H1 (cell line): Measurements from ENCODE around the gene RHOBTB1. TPM values are rescaled to one million over a fixed set of nuclear protein-coding genes. Genes with fewer than 3 reads are reported as not detected.

Source experiments
- CTCF ChIA-PET: fragments of 300-600 bp; sonication (Branson Sonifier 250); formaldehyde crosslinking; loops from one replicate; lab custom pipeline; 2021; ENCODE audit not compliant: partially characterized antibody; lab: Charles Lee
- POLR2A ChIA-PET: fragments of 300-600 bp; sonication (Branson Sonifier 250); formaldehyde crosslinking; loops from one replicate; lab custom pipeline; 2021; ENCODE audit warnings: inconsistent platforms; ENCODE audit not compliant: partially characterized antibody; lab: Charles Lee
- DNase-seq, 2 experiments: peaks; one replicate each; pipeline versions ENCODE4 v3.0.0 to v3.0.0-alpha.2; 2010 to 2022; ENCODE audit warnings: low spot score in 2 of 2, low read depth in 1 of 2, mixed read lengths in 1 of 2
- FAIRE-seq: peaks from 2 replicates; lab custom pipeline; 2011; peaks lifted over from hg19 to GRCh38; lab: Jason Lieb, UNC
- H2AFZ ChIP-seq: 2 replicates; pipeline ENCODE4 v1.8.1; 2012; ENCODE audit warnings: low read length, inconsistent platforms
- H2AK5ac ChIP-seq: 2 replicates; pipeline ENCODE4 v1.6.1; 2013; ENCODE audit warnings: low read depth, low read length
- H2BK120ac ChIP-seq: replicated peaks from 2 replicates; pipeline ENCODE3; 2013; ENCODE audit warnings: low read depth, low read length, inconsistent platforms
- H2BK12ac ChIP-seq: 2 replicates; pipeline ENCODE4 v1.6.1; 2013; ENCODE audit warnings: low read depth, low read length
- H2BK15ac ChIP-seq: 2 replicates; pipeline ENCODE4 v1.6.1; 2013; ENCODE audit warnings: low read length
- H2BK20ac ChIP-seq: 2 replicates; pipeline ENCODE4 v1.6.1; 2013; ENCODE audit warnings: low read length
- H2BK5ac ChIP-seq: 2 replicates; pipeline ENCODE4 v1.6.1; 2013; ENCODE audit warnings: low read depth, low read length
- H3K14ac ChIP-seq: 2 replicates; pipeline ENCODE4 v1.6.1; 2013; ENCODE audit warnings: inconsistent platforms; ENCODE audit not compliant: insufficient read length
- H3K18ac ChIP-seq: 2 replicates; pipeline ENCODE4 v1.6.1; 2013; ENCODE audit warnings: low read length; ENCODE audit errors: extremely low read depth
- H3K23ac ChIP-seq: 2 replicates; pipeline ENCODE4 v1.6.1; 2013; ENCODE audit warnings: inconsistent platforms; ENCODE audit not compliant: insufficient read length
- H3K23me2 ChIP-seq: 2 replicates; pipeline ENCODE4 v1.6.1; 2013; ENCODE audit warnings: low read depth, low read length
- H3K27ac ChIP-seq: 2 replicates; pipeline ENCODE4 v1.6.1; 2011; ENCODE audit warnings: low read depth, low read length, inconsistent platforms
- H3K27me3 ChIP-seq, 4 experiments: replicated peaks in 1 of 4; 1 replicate in 1 of 4; 2 replicates in 3 of 4; pipeline versions ENCODE4 v1.6.1 to v1.8.1; 2011 to 2013; ENCODE audit warnings: low read length in 3 of 4, mild to moderate bottlenecking in 3 of 4, inconsistent platforms in 2 of 4, mixed read lengths in 2 of 4, moderate library complexity in 1 of 4; ENCODE audit not compliant: control insufficient read depth in 3 of 4, insufficient read depth in 3 of 4; ENCODE audit errors: extremely low read depth in 1 of 4
- H3K36me3 ChIP-seq, 4 experiments: 2 replicates each; pipeline versions ENCODE4 v1.6.1 to v1.8.1; 2011 to 2013; ENCODE audit warnings: mild to moderate bottlenecking in 4 of 4, low read length in 3 of 4, moderate library complexity in 2 of 4, control low read depth in 1 of 4, inconsistent platforms in 1 of 4; ENCODE audit not compliant: insufficient read depth in 4 of 4, control insufficient read depth in 2 of 4
- H3K4ac ChIP-seq: replicated peaks from 2 replicates; pipeline ENCODE3; 2013; ENCODE audit warnings: low read length, low read depth, mixed read lengths, inconsistent platforms; ENCODE audit not compliant: insufficient read length
- H3K4me1 ChIP-seq, 4 experiments: replicated peaks in 1 of 4; 1 replicate in 1 of 4; 2 replicates in 3 of 4; pipeline versions ENCODE4 v1.6.1 to v1.8.1; 2011 to 2013; ENCODE audit warnings: low read length in 3 of 4, inconsistent platforms in 2 of 4, mixed read lengths in 1 of 4; ENCODE audit not compliant: insufficient read depth in 4 of 4, control insufficient read depth in 3 of 4
- H3K4me2 ChIP-seq, 2 experiments: 2 replicates each; pipeline versions ENCODE4 v1.6.1 to v1.8.1; 2011 to 2013; ENCODE audit warnings: low read depth in 2 of 2, low read length in 2 of 2, control low read depth in 1 of 2, inconsistent platforms in 1 of 2, mild to moderate bottlenecking in 1 of 2; ENCODE audit not compliant: insufficient read depth in 1 of 2
- H3K4me3 ChIP-seq, 4 experiments: fragments of 200-600, 300-600 bp in 1 of 4; sonication (generic), shearing (Covaris generic), sonication (Bioruptor Twin) in 1 of 4; 2 replicates each; pipeline versions ENCODE4 v1.5.1 to v1.8.1; 2011 to 2016; ENCODE audit warnings: low read length in 4 of 4, low read depth in 3 of 4, control low read depth in 2 of 4, inconsistent platforms in 2 of 4, mild to moderate bottlenecking in 2 of 4, mixed read lengths in 1 of 4, moderate library complexity in 1 of 4; ENCODE audit not compliant: insufficient read depth in 2 of 4; ENCODE audit errors: extremely low read depth in 1 of 4
- H3K56ac ChIP-seq: replicated peaks from 2 replicates; pipeline ENCODE3; 2013; ENCODE audit warnings: low read depth, mild to moderate bottlenecking, mixed read lengths, low read length, inconsistent platforms; ENCODE audit not compliant: insufficient read length
- H3K79me1 ChIP-seq: 2 replicates; pipeline ENCODE4 v1.6.1; 2013; ENCODE audit warnings: low read depth, low read length, control low read depth
- H3K79me2 ChIP-seq, 2 experiments: 2 replicates each; pipeline versions ENCODE4 v1.6.1 to v1.8.1; 2012 to 2013; ENCODE audit warnings: low read length in 2 of 2, mild to moderate bottlenecking in 2 of 2, inconsistent platforms in 1 of 2; ENCODE audit not compliant: insufficient read depth in 2 of 2, control insufficient read depth in 1 of 2
- H3K9ac ChIP-seq, 4 experiments: replicated peaks in 1 of 4; 1 replicate in 1 of 4; 2 replicates in 3 of 4; pipeline versions ENCODE4 v1.6.1 to v1.8.1; 2011 to 2013; ENCODE audit warnings: low read depth in 3 of 4, low read length in 3 of 4, control low read depth in 2 of 4, mild to moderate bottlenecking in 2 of 4, moderate library complexity in 2 of 4, inconsistent platforms in 1 of 4; ENCODE audit errors: extremely low read depth in 1 of 4
- H3K9me3 ChIP-seq, 2 experiments: 2 replicates each; pipeline versions ENCODE4 v1.6.1 to v1.8.1; 2012 to 2013; ENCODE audit warnings: mild to moderate bottlenecking in 2 of 2, moderate library complexity in 2 of 2, control low read depth in 1 of 2, inconsistent platforms in 1 of 2, low read depth in 1 of 2, low read length in 1 of 2, mixed read lengths in 1 of 2; ENCODE audit not compliant: insufficient read depth in 2 of 2
- H4K20me1 ChIP-seq, 2 experiments: replicated peaks in 1 of 2; 2 replicates each; pipeline versions ENCODE3 to v1.8.1; 2011 to 2013; ENCODE audit warnings: inconsistent platforms in 2 of 2, low read length in 2 of 2, mild to moderate bottlenecking in 1 of 2; ENCODE audit not compliant: insufficient read depth in 2 of 2, control insufficient read depth in 1 of 2
- H4K5ac ChIP-seq: 2 replicates; pipeline ENCODE4 v1.6.1; 2013; ENCODE audit warnings: low read length, low read depth, mixed read lengths, inconsistent platforms; ENCODE audit not compliant: insufficient read length
- H4K8ac ChIP-seq: 2 replicates; pipeline ENCODE4 v1.8.0; 2013; ENCODE audit warnings: mild to moderate bottlenecking, moderate library complexity, low read length, inconsistent platforms; ENCODE audit not compliant: insufficient read depth; ENCODE audit errors: extremely low read depth
- H4K91ac ChIP-seq: replicated peaks from 2 replicates; pipeline ENCODE3; 2013; ENCODE audit warnings: low read length, mixed read lengths, inconsistent platforms; ENCODE audit not compliant: insufficient read length
- E2F6 ChIP-seq: IDR thresholded peaks from 2 replicates; pipeline ENCODE4 v1.6.1; 2012; ENCODE audit warnings: inconsistent platforms
- WGBS, 2 experiments: shearing (Covaris generic) in 1 of 2; methylation state at CpG; one replicate each; pipeline versions ENCODE4 v1.1.6 to v1.1.7; 2013 to 2015; ENCODE audit warnings: low lambda C conversion rate in 2 of 2, mixed read lengths in 2 of 2, inconsistent platforms in 1 of 2, low coverage in 1 of 2, missing lambda C conversion rate in 1 of 2; ENCODE audit not compliant: insufficient replicate concordance in 2 of 2, insufficient coverage in 1 of 2, insufficient read length in 1 of 2; ENCODE audit errors: extremely low coverage in 1 of 2, missing lambda C conversion rate in 1 of 2; 5-methylcytosine and 5-hydroxymethylcytosine counted together
- polyA plus RNA-seq, 7 experiments: library from polyadenylated mRNA; depleted of rRNA in 3 of 7; stranded (reverse) in 5 of 7; unstranded in 2 of 7; fragments of >200 nt in 5 of 7; fragments of 200-250 nt in 2 of 7; gene quantifications; 1 replicate in 5 of 7; 2 replicates in 1 of 7; 4 replicates in 1 of 7; pipeline versions ENCODE4 v1.2.1 to v1.2.3, GENCODE V29; 2011 to 2013; ENCODE audit warnings: missing spikeins in 2 of 7, mixed read lengths in 2 of 7
- total RNA-seq: library from RNA; stranded (reverse); fragmentation: NEBNext Ultra II Directional; extraction: Animal tissue kit (Norgen Biotek cat#: 25700); gene quantifications from 2 replicates; pipeline ENCODE4 v1.2.1, GENCODE V29; 2021

RHOBTB1 gene
- total and polyA plus RNA-seq, 2 of the 8 experiments (the other 6 are each of a cell fraction or from before 2014, with no cell fraction given): 6.1 to 7.4 TPM

GRCh38 chr10:60828489-60828852 lies 115.5 kb downstream of the RHOBTB1 start:
- H2BK15ac ChIP-seq: no peak overlapping the region
- no peak overlapping the region for H2BK12ac ChIP-seq
- H2BK5ac ChIP-seq: no peak overlapping the region
- no peak overlapping the region for H3K56ac ChIP-seq
- no peaks in the 10 kb centered on the region for H3K27me3 ChIP-seq
- FAIRE-seq (no peak), DNase-seq (no peak)
- no peak overlapping the region for H2BK120ac ChIP-seq
- no peaks in the 10 kb centered on the region for H3K23me2 ChIP-seq
- 89% methylated on average over 1 of the region's 1 CpG; no CpG with 5 or more reads in 1 of the 2 experiments for WGBS, 2 experiments
- H3K36me3 ChIP-seq: no peaks in the 10 kb centered on the region
- H3K79me2 ChIP-seq: no peaks in the 10 kb centered on the region
- no peak overlapping the region for H3K4ac ChIP-seq
- H3K4me3 ChIP-seq: no peak overlapping the region
- POLR2A ChIA-PET: no interaction called here
- no peak for TF ChIP-seq E2F6
- TF ChIP-seq, all 59 proteins: peak for 0
- H3K9me3 ChIP-seq: no peaks in the 10 kb centered on the region
- no peak overlapping the region for H3K27ac ChIP-seq
- H4K20me1 ChIP-seq: no peaks in the 10 kb centered on the region
- H3K4me2 ChIP-seq: no peak overlapping the region
- CTCF ChIA-PET: interaction anchor here (1.8 kb wide), 1 partner anchor 10 kb away, joined by 4 read pairs; no protein-coding TSS in a partner anchor
- no peak overlapping the region for H4K5ac ChIP-seq
- H3K4me1 ChIP-seq: no peaks in the 10 kb centered on the region
- H3K23ac ChIP-seq: no peak overlapping the region
- H3K79me1 ChIP-seq: no peaks in the 10 kb centered on the region
- H3K9ac ChIP-seq: no peak overlapping the region
- no peak overlapping the region for H4K8ac ChIP-seq
- H2AK5ac ChIP-seq: no peak overlapping the region
- H2AFZ ChIP-seq: no peak overlapping the region
- H2BK20ac ChIP-seq: no peak overlapping the region
- no peak overlapping the region for H4K91ac ChIP-seq
- no peak overlapping the region for H3K18ac ChIP-seq
- H3K14ac ChIP-seq: no peak overlapping the region
